GM19023 (cell line): ENCODE results near the gene RMRP.

Experiments used
- ATAC-seq: cut with Tn5 transposase; IDR thresholded peaks from one replicate; pipeline ENCODE4 v1.9.1; 2021; ENCODE audit warnings: mild to moderate bottlenecking, moderate library complexity; ENCODE audit not compliant: unreplicated experiment

RMRP gene

DNA sequence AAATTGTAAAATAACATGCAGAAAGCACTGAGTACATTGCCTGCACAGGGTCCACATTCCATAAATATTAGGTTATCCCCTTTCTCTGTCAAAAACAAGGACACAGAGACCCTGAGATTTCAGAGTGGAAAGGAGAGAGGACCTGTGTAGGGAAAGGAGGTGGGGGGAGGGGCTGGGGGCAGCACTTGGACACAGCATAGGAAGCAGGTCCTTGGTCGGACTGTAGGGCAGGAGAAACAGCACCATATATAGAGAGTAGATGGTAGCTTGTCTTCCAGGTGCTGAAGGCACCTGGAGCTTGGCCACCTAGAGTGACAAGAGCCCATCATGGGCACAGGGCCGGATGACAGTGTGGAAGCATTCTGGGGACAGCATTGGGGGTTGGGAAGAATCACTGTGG, 29.5 kb upstream of the RMRP start:
- no peak for ATAC-seq

DNA sequence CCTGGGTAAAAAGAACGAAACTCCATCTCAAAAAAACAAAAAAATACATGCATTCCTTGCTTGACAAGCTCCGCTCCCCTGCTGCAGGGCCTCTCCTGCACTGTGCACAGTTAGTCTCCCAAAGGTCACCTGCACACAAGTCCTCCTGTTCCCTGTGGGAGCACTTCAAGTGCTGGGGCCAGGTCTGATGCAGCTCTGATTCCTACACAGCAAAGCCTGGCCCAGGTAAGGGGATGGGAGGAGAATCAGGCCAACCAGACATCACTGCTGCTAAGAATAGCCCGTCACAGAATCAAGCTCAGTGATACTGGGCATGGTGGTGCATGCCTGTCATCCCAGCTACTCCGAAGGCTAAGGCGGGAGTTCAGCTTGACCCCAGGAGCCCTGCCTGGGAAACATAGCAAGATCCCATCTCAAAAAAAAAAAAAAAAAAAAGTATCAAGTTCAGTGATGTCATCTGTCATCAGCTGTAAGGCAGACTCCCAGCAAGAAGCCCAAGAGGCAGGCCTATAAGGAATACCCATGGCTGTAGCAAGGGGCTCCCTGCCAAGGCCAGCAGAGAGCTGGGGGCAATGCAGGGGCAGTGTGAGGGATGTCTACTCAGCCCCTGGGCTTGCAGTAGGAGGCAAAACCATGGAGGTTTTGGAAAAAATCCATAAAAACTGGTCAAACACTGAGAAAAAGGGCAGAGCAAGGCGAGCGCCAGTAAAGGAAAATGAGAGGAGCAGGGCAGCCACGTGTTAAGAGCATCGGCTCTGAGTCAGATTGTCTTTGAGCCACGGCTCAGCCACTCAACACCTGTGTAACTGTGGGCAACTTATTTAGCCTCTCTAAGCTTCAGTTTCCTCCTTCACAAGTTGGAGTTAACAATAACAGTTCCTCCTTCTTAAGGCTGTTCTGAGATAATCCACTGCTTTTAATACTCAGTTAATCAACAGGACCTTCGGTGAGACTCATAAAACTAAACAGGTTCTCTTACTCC, 28.7 kb upstream of the RMRP start:
- ATAC-seq, result no peak

DNA sequence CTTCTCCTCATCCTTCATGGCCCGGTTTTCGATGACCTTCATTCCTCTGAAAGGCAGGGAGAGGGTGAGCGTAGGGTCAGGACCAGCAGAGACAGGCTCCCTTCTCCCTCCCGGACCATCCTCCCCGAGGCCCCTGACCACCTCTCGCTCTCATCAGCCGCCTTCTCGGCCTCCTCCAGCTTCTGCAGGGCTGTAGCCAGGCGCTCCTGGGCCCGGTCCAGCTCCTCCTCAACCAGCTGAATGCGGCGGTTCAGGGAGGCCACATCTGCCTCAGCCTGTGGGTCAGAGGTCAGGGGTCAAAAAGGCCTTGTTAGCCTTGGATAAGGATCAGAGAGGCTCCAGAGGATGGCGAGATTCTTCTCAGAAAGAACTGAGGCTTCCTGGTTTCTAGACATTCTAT, 27.7 kb upstream of the RMRP start:
- ATAC-seq, result no peak

DNA sequence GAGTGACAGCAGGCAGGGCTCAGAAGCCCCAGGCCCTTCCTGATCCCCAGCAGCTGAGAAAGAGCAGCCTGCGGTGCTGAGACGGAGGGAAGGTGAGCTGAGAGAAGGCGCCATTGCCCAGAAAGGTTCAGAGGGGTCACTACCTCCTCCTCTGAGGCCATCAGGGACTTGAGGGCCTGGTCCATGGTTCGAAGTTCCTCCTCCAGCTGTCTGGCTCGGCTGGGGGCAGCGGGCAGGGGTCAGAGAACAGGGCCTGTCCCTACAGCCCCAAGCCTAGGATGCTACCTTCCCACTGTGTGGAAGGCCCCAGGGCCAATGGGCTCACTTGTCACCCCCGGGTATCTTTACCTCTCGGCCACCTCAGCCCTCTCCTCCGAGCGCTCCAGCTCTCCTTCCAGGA, 27.1 kb upstream of the RMRP start:
- ATAC-seq, result no peak

DNA sequence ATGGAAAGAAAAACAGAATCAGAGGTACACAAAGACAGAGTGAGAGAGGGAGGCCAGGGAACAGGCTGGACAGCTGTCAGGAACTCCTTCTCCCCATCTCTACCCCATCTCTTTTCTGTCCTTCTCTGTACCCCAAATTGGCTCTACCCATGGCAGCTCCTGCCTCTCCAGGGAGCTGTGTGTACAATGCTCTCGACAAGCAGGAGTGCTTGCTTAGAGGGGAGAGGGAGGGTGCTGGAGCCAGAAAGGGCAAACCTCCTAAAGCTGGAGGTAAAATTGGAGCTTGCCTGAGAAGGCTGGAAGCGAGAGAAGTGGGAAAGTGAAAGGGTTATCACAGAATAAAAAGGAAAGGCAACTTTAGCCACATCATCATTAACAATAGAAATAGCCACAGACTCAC, 25.5 kb upstream of the RMRP start:
- no peak for ATAC-seq

DNA sequence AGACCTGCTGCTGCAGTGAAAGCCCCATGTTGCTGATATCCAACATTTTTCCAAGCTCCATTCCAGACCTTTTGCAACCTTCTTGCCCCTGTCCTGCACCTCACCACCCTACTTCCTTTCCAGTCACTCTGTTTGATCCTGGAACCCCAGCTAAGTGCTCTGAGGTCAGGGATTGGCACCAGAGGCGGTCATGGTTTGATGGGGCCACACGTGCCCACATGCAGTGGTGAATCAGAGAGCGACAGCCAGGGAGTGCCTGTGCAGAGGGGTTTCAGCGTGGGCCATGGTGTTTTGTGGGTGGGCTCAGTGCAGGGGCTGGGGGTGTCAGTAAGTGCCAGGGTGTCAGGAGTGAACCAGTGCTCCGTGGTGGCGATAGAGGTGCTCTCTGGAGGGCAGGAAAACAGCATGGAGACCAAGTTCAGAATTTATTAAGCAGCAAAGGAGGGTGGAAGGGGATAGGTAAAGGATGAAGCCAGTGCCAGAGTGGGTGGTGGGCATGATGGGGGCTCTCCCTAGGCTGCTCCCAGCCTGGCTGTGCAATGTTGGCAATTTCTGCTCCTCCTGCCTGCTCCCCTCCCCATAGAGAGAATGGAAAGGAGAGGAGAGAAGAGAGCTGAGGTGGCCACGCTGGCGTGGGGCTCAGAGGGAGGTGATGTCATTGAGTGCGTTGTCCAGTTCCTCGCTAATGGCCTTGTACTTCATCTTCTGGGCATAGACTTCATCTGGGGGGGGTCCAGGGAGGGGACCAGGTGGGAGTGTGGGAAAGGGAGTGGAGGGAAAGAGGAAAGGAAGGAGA, 24.9 kb upstream of the RMRP start:
- ATAC-seq, result no peak

DNA sequence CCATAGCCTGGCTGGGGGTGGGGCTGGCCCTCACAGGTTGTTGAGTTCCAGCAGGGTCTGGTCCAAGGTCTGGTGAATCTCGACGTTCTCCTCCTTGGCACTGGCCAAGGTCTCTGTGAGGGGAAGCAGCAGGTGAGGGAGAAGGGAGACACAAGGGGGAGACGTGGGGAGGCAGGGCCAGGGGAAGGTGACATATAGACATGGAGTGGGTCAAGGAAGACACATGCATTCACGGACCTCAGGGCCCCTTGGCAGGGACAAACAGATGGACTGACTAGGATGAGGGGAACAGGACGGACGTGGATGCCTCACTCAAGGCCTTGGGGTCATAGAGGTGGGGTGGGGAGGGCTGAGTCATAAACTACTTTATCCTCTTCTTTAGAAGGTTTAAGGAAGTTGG, 24.2 kb upstream of the RMRP start:
- ATAC-seq, result no peak

DNA sequence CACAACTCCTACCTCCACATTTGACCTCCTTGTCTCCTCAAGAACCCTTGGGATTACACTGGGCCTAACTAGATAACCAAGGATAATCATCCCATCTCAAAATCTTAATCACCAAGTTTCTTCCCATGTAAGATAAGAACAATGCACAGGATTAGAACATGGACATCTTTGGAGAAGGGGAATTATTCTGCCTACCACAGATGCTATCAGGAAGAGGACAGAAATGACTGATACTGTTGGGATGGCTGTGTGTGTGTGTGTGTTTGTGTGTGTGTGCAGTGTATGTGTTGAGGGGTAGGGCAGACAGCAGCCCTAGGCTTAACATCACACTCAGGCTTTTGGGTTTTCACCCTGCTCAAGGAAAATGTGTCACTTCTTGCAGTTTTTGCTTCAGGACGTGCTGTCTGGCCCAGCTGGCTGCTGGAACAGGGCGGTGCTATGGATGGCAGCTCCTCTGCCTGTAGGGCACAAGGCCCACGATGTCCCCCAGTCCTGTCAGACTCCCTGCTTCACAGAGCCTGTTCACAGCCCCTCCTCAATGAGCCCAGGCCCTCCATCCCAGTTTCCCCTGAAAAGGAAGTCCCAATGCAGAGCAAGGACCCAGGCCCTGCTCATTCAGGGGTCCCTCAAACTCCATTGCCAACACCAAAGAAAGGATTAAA, 23.7 kb upstream of the RMRP start:
- ATAC-seq, result no peak

DNA sequence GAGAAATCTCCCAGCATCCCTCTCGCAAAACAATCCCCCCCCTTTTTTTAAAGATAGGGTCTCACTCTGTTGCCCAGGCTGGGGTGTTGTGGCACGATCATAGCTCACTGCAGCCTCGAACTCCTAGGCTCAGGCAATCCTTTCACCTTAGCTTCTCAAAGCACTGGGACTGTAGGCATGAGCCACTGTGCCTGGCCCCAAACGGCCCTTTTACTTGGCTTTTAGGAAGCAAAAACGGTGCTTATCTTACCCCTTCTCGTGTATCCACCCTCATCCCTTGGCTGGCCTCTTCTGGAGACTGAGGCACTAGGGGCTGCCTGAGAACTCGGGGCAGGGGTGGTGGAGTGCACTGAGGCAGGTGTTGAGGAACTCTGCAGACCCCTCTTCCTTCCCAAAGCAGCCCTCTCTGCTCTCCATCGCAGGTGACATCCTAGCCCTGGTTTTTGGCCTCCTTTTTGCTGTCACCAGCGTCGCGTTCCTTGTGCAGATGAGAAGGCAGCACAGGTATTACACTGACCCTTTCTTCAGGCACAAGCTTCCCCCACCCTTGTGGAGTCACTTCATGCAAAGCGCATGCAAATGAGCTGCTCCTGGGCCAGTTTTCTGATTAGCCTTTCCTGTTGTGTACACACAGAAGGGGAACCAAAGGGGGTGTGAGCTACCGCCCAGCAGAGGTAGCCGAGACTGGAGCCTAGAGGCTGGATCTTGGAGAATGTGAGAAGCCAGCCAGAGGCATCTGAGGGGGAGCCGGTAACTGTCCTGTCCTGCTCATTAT, 22.7 kb upstream of the RMRP start:
- ATAC-seq, result peak; percentile 71

DNA sequence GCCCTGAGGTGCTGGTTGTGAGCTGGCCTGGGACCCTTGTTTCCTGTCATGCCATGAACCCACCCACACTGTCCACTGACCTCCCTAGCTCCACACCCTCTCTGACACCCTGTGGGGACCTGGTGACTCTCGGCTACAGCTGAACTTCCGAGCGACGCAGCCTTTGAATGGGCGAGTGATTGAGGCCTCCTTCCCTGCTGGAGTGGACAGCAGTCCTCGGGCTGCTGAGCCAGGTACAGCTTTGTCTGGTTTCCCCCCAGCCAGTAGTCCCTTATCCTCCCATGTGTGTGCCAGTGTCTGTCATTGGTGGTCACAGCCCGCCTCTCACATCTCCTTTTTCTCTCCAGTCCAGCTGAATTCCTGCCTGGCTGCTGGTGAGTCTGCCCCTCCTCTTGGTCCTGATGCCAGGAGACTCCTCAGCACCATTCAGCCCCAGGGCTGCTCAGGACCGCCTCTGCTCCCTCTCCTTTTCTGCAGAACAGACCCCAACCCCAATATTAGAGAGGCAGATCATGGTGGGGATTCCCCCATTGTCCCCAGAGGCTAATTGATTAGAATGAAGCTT, 22.0 kb upstream of the RMRP start:
- ATAC-seq, result no peak

DNA sequence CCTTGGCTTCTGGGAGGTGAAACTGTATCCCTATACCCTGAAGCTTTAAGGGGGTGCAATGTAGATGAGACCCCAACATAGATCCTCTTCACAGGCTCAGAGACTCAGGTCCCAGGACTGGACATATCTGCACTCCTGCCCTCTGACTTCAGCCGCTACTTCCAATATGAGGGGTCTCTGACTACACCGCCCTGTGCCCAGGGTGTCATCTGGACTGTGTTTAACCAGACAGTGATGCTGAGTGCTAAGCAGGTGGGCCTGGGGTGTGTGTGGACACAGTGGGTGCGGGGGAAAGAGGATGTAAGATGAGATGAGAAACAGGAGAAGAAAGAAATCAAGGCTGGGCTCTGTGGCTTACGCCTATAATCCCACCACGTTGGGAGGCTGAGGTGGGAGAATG, 21.3 kb upstream of the RMRP start:
- no peak for ATAC-seq

DNA sequence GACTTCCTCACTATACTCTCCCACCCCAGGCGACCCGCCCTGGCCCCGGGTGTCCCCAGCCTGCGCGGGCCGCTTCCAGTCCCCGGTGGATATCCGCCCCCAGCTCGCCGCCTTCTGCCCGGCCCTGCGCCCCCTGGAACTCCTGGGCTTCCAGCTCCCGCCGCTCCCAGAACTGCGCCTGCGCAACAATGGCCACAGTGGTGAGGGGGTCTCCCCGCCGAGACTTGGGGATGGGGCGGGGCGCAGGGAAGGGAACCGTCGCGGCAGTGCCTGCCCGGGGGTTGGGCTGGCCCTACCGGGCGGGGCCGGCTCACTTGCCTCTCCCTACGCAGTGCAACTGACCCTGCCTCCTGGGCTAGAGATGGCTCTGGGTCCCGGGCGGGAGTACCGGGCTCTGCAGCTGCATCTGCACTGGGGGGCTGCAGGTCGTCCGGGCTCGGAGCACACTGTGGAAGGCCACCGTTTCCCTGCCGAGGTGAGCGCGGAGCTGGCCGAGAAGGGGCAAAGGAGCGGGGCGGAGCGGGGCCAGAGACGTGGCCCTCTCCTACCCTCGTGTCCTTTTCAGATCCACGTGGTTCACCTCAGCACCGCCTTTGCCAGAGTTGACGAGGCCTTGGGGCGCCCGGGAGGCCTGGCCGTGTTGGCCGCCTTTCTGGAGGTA, 18.0 kb upstream of the RMRP start:
- no peak for ATAC-seq

DNA sequence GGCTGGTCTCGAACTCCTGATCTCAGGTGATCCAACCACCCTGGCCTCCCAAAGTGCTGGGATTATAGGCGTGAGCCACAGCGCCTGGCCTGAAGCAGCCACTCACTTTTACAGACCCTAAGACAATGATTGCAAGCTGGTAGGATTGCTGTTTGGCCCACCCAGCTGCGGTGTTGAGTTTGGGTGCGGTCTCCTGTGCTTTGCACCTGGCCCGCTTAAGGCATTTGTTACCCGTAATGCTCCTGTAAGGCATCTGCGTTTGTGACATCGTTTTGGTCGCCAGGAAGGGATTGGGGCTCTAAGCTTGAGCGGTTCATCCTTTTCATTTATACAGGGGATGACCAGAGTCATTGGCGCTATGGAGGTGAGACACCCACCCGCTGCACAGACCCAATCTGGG, 17.4 kb upstream of the RMRP start:
- ATAC-seq, result no peak

DNA sequence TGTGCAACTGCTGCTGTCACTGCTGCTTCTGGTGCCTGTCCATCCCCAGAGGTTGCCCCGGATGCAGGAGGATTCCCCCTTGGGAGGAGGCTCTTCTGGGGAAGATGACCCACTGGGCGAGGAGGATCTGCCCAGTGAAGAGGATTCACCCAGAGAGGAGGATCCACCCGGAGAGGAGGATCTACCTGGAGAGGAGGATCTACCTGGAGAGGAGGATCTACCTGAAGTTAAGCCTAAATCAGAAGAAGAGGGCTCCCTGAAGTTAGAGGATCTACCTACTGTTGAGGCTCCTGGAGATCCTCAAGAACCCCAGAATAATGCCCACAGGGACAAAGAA, 16.2 kb upstream of the RMRP start:
- no peak for ATAC-seq

DNA sequence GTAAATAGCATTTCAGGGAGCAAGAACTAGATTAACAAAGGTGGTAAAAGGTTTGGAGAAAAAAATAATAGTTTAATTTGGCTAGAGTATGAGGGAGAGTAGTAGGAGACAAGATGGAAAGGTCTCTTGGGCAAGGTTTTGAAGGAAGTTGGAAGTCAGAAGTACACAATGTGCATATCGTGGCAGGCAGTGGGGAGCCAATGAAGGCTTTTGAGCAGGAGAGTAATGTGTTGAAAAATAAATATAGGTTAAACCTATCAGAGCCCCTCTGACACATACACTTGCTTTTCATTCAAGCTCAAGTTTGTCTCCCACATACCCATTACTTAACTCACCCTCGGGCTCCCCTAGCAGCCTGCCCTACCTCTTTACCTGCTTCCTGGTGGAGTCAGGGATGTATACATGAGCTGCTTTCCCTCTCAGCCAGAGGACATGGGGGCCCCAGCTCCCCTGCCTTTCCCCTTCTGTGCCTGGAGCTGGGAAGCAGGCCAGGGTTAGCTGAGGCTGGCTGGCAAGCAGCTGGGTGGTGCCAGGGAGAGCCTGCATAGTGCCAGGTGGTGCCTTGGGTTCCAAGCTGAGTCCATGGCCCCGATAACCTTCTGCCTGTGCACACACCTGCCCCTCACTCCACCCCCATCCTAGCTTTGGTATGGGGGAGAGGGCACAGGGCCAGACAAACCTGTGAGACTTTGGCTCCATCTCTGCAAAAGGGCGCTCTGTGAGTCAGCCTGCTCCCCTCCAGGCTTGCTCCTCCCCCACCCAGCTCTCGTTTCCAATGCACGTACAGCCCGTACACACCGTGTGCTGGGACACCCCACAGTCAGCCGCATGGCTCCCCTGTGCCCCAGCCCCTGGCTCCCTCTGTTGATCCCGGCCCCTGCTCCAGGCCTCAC, 15.6 kb upstream of the RMRP start, which contains the start of gene CA9:
TSS of gene CA9 (plus strand) at position 797 of the 893 bp plus-strand sequence. CDS start at position 829, 32 bp downstream.
- ATAC-seq, result no peak

DNA sequence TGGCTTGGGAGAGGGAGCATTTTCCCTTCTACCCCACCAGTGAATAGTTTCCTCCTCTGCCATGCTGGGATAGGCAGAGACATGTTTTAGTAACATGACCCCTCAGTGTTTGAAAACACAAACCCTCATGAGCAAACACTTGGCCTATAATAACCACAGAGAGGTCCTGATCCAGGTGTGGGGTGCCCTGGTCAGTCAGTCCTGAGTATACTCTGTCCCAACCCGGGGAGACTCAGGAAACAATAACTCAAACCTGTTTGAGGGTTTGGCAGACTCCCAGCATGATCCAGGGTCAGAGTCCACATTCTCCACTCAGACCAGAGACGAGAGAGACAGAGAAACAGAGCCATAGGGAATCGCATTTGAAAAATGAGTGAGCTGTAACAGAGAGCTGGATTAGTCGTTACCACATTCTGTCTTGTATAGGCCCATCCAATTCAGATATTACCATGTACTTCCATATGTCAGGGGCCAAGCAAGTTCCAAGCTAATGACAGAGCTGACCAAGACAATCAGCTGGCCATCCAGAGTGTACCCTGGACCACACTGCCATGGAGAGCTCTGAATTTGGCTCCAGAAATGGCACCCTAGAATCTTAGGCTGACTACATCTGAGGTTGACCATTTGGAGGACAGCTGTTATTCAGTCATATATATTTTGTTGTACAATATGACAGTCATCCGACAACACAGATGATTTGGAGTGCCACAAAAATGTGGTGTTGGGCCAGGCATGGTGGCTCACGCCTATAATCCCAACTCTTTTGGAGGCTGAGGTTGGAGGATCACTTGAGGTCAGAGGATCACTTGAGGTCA, 11.7 kb upstream of the RMRP start:
- ATAC-seq, result no peak

DNA sequence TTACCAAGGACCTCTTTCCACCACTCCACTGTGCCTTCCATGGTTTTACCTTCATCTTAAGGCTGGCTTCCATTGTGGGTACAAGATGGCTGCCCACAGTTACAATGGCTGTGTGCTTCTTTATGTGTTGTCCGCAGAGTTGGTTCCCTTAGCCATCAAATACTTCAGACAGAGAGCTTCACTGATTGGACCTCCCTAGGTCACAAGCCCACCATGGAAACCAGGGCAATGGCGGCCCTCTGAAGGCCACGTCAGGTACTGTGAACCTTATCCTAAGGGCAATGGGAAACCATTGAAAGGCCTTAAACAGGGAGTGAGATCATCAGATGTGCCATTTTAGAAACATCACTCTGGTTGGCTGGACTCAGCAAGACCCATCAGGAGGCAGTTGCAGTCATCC, 10.1 kb upstream of the RMRP start:
- ATAC-seq, result no peak

DNA sequence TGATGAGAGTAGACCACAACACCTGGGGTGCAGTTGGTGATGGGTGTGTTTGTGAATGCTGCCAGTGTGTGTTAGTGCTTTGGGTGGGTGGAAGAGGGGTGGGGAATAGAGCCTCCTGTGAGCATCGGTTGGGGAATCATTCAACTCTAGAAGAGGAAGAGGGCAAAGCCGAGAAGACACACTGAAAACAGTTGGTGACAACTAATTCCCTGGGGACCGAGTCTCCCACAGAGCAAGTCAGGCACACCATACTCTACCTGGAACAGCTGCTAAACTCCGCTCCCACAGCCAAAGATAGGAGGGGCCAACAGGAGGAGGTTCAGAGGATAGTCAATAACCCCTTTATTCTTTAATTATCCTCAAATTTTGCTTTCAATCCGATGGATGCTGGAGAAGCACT, 8.7 kb upstream of the RMRP start:
- ATAC-seq, result no peak
